T47D (cell line): ENCODE results near the gene RAPGEF2.

ENCODE experiments used
- DNase-seq, 2 experiments: peaks; one replicate each; pipeline versions ENCODE4 v3.0.0 to v3.0.0-alpha.2; 2011 to 2012; ENCODE audit warnings: low read depth in 1 of 2, low spot score in 1 of 2
- JUND ChIP-seq: IDR thresholded peaks from 2 replicates; pipeline ENCODE4 v1.6.1; 2012; ENCODE audit warnings: low read depth
- in situ Hi-C: cut with HindIII; loops from 2 replicates; pipeline ENCODE4 v1.10.0; 2016; ENCODE audit warnings: low sequenced_read_pairs, low pct_unique_long_range_greater_than_20kb

The RAPGEF2 gene

DNA sequence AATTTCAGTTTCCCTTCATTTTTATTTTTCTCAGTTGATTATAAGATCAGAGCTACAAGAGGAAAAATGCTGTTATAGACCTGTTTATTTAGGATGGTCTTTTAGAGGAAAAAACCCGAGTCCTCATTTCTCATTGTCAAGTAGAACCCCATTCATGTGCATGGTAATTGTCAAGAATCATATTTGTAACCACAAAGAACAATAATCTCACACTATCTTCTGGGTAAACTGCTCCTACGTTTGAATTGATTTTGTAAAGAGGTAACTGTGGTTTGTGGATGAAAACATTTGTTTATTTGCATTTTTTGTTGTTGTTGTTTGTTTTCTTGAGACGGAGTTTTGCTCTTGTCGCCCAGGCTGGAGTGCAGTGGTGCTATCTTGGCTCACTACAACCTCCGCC, 23.8 kb downstream of the RAPGEF2 start:
- in situ Hi-C loops, result no loop called here
- no peak for DNase-seq
- no peak for TF ChIP-seq JUND

DNA sequence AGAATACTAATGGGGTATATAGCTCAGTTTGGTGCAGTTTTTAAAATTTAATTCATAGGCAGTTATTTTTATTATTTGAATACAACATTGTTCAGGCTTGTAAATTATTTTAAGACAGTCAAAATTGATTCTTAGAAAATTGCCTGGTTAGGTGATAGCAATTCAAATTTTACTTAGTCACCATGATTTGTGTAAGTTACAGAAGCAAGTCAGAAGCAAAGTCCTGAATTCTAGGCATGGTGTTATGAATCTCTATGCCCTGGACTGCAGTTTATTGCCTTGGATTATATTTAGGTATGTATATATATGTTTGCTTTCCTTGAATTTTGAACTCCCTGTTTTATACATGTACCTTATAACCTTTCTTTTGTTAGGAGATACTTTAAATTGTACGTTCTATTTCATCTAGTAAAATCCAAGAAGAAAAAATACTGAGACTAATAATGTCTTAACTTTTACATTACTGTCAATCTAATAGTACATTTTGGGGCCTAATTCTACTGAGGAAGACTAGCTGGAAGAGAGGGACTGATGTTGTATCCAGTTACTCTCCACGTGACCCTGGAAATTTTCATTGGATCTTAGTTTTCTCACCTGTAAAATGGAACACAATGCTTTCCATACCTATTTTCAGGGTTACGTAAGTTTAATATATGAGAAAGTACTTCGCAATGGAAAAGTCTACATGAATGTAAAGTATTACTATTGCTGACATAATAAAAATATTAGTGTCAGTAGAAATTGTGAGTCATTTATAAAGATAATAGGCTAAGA, 25.1 kb downstream of the RAPGEF2 start:
- in situ Hi-C loops, result no loop called here

DNA sequence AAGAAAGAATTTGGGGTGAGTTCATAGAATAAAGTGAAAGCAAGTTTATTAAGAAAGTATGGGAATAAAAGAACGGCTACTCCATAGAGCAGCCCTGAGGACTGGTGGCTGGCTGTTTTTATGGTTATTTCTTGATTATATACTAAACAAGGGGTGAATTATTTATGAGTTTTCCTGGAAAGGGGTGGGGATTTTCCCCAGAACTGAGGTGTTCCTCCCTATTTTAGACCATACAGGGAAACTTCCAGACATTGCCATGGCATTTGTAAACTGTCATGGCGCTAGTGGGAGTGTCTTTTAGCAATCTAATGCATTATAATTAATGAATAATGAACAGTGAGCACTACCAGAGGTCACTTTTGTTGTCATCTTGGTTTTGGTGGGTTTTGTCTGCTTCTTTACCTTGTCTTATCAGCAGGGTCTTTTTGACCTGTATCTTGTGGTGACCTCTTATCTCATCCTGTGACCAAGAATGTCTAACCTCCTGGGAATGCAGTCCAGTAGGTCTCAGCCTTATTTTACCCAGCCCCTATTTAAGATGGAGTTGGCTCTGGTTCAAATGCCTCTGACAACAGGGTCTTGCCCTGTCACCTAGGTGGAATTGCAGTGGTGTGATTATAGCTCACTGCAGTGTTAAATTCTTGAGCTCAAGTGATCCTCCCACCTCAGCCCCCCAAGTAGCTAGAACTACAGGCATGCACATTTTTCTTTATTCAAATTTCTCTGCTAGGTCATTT, 27.1 kb downstream of the RAPGEF2 start:
- in situ Hi-C loops, result no loop called here
- no peak for DNase-seq

More for the DNA sequence above, 25.1 kb downstream of the RAPGEF2 start:
- no peak for TF ChIP-seq JUND
- DNase-seq, result no peak

DNA sequence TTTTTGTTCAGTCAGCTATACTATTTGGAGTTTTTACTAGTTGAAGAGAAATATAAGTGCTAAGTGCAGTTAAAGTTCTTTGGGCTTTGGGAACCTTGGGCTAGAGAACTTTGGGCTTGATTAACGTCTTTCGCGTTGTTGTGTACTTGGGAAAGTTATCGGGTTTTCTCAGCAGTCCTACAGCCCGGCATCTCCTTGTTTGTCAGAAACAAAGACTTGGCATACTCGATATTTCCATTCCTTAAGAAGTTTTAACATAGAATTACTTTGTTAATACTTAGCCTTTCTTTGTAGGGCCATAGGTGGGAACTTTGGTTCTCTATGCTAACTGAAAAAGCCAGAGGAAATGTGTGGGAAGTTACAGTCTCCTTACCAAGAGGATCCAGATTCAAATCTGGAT, 28.7 kb downstream of the RAPGEF2 start:
- DNase-seq, result no peak
- in situ Hi-C loops, result no loop called here
- no peak for TF ChIP-seq JUND

More for the DNA sequence above, 27.1 kb downstream of the RAPGEF2 start:
- no peak for TF ChIP-seq JUND

DNA sequence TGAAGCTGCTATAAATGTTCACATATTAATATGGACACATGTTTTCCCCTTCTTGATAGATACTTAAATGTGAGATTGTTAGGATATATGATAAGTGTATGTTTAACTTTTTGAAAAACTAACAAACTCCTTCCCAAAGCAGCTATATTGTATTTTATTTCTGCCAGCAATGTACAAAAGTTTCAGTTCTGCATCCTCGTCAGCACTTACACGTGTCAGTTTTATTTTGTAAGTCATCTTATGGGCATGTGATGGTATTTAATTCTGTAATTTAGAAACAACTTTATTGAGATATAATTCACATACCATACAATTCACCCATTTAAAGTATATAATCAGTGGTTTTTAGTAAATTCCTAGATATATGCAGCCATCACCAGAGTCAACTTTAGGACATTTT, 31.6 kb downstream of the RAPGEF2 start:
- TF ChIP-seq JUND, result no peak
- DNase-seq, result no peak
- in situ Hi-C loops, result no loop called here

DNA sequence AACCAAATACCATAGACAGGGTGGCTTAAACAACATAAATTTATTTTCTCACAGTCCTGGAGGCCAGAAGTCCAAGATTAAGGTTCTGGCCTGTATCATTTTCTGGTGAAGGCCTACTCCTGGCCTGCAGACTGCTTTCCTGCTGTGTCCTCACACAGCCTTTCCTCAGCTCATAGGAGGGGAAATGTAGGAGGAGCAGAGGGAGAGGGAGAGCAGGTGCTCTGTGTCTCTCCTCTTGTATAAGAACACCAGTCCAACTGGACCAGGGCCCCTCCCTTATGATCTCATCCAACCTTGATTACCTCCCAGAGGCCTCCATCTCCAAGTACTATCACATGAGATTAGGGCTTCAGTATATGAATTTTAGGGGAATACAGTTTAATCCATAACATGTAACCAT, 34.3 kb downstream of the RAPGEF2 start:
- in situ Hi-C loops, result no loop called here
- DNase-seq, result no peak
- no peak for TF ChIP-seq JUND

DNA sequence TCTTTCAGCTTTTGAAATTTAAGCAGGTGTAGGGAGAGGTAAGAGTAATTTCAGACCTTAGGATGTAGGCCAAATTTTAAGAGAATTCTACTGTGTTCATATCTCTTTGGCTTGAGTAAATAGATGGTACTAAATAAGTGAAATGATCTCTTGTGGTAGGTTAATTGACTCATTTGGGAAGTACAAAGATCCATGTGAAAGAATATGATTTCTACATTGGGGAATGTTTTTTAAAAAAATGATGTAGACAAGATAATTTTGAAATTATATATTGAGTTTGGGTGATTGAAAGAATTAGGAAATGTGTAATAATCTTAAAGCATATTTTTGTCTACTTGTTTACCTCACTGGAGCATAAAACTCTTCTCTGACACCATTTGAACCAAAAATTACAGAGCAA, 35.6 kb downstream of the RAPGEF2 start:
- TF ChIP-seq JUND, result no peak
- in situ Hi-C loops, result no loop called here
- DNase-seq, result no peak

DNA sequence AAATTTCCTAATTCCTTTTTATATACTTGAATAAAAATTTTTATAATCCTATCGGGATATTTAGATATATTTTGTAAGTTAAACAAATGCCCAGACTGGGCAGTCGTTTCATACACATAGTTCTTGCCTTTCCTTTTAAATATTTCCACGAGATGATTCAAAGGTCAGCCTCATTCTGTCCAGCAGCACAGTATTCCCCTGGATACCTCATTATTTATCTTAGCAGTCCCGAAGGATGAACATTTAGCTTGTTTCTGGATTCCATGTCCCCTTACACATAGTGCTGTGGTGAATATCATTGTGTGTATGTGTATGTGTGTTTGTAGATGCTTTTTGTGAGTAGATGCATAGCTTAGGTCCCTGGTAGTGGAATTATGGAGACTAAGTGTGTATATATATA, 38.3 kb downstream of the RAPGEF2 start:
- no peak for TF ChIP-seq JUND
- no peak for DNase-seq
- in situ Hi-C loops, result no loop called here

DNA sequence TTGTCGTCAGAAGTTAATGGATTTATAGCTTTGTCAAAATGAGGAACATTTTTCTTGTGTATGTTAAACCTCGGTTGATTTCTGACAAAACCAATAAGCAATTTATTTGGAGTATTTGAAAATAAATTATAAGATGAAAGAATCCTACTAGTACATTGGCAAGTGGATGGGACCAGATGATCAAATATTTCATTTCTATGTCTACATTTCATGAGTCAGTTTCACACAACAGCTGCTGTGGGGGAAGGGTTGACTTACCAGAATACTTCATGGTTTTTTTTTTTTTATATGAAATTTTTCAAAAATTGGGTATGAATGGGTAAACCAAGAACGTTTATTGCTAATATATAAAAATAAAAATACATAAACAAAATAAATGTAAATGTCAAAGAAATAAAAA, 39.4 kb downstream of the RAPGEF2 start:
- DNase-seq, result no peak
- in situ Hi-C loops, result no loop called here
- TF ChIP-seq JUND, result no peak

DNA sequence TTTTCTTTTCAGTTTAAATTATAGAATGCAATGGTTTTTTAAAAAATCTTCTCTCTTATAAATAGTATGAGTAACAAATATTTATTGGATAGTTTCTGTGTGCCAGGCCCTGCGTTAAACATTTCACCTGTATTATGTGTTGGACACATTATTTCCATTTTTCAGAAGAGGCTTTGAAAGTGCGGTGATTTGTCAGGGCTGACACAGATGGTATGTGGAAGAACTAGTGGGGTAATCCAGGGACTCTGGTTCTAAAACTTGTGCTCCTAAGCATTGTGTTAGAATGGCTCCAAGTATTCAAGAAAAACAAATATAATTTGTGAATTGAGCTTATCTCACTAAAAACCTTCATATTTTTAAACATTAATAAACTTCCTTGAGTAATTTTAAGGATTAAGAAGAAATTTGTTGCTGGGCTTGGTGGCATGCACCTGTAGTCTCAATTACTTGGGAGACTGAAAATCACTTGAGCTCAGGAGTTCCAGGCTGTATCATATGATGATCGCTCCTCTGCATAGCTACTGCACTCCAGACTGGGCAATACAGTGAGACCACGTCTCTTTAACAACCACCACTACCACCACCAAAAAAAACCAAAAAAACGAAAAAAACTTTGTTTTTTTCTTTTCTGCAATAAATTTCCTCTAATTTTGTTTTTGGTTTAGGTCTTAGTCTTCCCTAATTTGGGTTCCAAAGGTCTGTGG, 40.0 kb downstream of the RAPGEF2 start:
- DNase-seq, result no peak
- in situ Hi-C loops, result no loop called here
- TF ChIP-seq JUND, result no peak

DNA sequence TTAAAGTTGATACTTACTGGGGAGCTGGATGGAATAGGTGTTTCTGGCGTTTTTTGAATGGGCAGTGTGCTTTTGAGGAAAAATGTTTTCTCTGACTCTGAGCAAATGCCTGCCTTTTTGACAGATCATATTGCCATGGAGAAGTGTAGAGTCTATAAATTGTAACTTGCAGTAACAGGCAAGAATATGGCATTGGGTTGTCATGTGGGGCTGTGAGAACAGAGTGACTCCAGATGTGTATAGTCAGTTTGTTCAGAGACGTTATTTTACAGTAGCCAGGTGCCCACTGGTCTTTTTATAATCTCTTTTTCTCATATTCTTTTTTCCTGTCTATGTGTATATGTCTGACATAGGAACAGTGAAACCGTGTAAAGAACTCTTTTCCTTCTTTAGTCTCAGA, 40.8 kb downstream of the RAPGEF2 start:
- in situ Hi-C loops, result no loop called here
- no peak for DNase-seq
- TF ChIP-seq JUND, result no peak

DNA sequence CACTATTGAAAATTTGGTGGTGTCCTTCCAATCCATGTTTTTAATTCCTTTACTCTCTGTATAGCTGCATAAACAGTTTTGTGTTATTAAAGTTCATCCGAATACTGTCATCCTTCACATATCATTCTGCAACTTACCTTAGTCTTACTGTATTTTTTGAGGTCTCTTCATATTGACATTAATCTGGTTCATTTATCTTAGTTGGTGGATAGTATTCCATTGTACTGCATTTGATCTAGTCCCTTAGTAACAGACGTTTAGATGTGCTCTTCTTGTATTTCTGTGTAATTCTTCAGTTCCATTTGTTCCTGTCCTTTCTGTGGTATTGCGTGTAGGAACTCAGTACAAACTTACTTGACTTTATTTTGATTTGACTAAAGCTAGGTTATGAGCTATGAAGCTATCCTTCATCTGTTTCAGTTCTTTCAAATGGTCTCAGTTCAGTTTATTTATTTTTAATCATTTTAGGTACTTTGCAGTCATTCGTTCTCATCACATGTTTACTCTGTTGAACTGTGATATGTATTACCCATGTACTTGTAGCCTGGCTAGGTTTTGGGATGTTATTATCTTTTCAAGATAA, 41.3 kb downstream of the RAPGEF2 start:
- TF ChIP-seq JUND, result no peak
- DNase-seq, result no peak
- in situ Hi-C loops, result no loop called here
